Glutamatergic neuron (in vitro differentiated cells): ENCODE data around the gene CHST8. TPM values are rescaled to one million over a fixed set of nuclear protein-coding genes. Genes with fewer than 3 reads are reported as not detected.

ENCODE experiments used
- DNase-seq: peaks from one replicate; pipeline ENCODE4 v3.0.0; 2022
- H3K27ac Mint-ChIP-seq: one replicate; pipeline ENCODE4 v1.8.0; 2020; ENCODE audit warnings: mild to moderate bottlenecking, mixed read lengths, inconsistent platforms; ENCODE audit not compliant: unreplicated experiment
- H3K27me3 Mint-ChIP-seq: one replicate; pipeline ENCODE4 v1.8.0; 2020; ENCODE audit warnings: mild to moderate bottlenecking, moderate library complexity, mixed read lengths, inconsistent platforms; ENCODE audit not compliant: unreplicated experiment
- H3K36me3 Mint-ChIP-seq: one replicate; pipeline ENCODE4 v1.8.0; 2020; ENCODE audit warnings: mild to moderate bottlenecking, mixed read lengths, inconsistent platforms; ENCODE audit not compliant: unreplicated experiment
- H3K4me1 Mint-ChIP-seq: one replicate; pipeline ENCODE4 v1.8.0; 2020; ENCODE audit warnings: mild to moderate bottlenecking, low read depth, mixed read lengths, inconsistent platforms; ENCODE audit not compliant: unreplicated experiment
- H3K4me3 Mint-ChIP-seq: one replicate; pipeline ENCODE4 v1.8.0; 2020; ENCODE audit warnings: mild to moderate bottlenecking, mixed read lengths, inconsistent platforms; ENCODE audit not compliant: unreplicated experiment
- H3K9me3 Mint-ChIP-seq: one replicate; pipeline ENCODE4 v1.8.0; 2020; ENCODE audit warnings: mild to moderate bottlenecking, moderate library complexity, mixed read lengths, inconsistent platforms; ENCODE audit not compliant: unreplicated experiment
- CTCF ChIP-seq: fragments of 200-600 bp; sonication (generic); IDR thresholded peaks from one replicate; pipeline ENCODE4 v1.5.0; 2021; ENCODE audit not compliant: partially characterized antibody, unreplicated experiment
- total RNA-seq: library from RNA; stranded (reverse); fragmentation: NEBNext Ultra II Directional; extraction: Animal tissue kit (Norgen Biotek cat#: 25700); gene quantifications from one replicate; pipeline ENCODE4 v1.2.1, GENCODE V29; 2021; ENCODE audit not compliant: unreplicated experiment

The CHST8 gene
- total RNA-seq, 1 donor from 2014 or later, result 235 TPM

- H3K36me3 Mint-ChIP-seq, result peaks cover 26% of the 10 kb centered on the region
Measured at GRCh38 chr19:33714149-33714548, 92.4 kb downstream of the CHST8 start.

GRCh38 chr19:33715462-33715861, 93.7 kb downstream of the CHST8 start:
- peaks cover 47% of the 10 kb centered on the region for H3K4me1 Mint-ChIP-seq
- DNase-seq, result no peak
- no peak overlapping the region for H3K4me3 Mint-ChIP-seq
- peaks cover 38% of the 10 kb centered on the region for H3K27me3 Mint-ChIP-seq
- no peak for TF ChIP-seq CTCF
- H3K27ac Mint-ChIP-seq, result no peak overlapping the region
- peaks cover 31% of the 10 kb centered on the region for H3K36me3 Mint-ChIP-seq
- H3K9me3 Mint-ChIP-seq, result peaks cover 44% of the 10 kb centered on the region

More at GRCh38 chr19:33714149-33714548, 92.4 kb downstream of the CHST8 start:
- peaks cover 30% of the 10 kb centered on the region for H3K27me3 Mint-ChIP-seq
- H3K9me3 Mint-ChIP-seq, result peaks cover 38% of the 10 kb centered on the region
- no peak overlapping the region for H3K27ac Mint-ChIP-seq
- DNase-seq, result no peak
- H3K4me1 Mint-ChIP-seq, result peaks cover 38% of the 10 kb centered on the region
- H3K4me3 Mint-ChIP-seq, result no peak overlapping the region
- TF ChIP-seq CTCF, result no peak

GRCh38 chr19:33717878-33718277, 96.1 kb downstream of the CHST8 start:
- Mint-ChIP-seq H3K9me3 (peaks cover 50% of the 10 kb centered on the region), H3K27me3 (peaks cover 48% of the 10 kb centered on the region), H3K36me3 (peaks cover 37% of the 10 kb centered on the region), H3K4me1 (peaks cover 53% of the 10 kb centered on the region), H3K4me3 (no peak overlapping the region), H3K27ac (no peak overlapping the region)
- no peak for TF ChIP-seq CTCF
- DNase-seq, result no peak

- H3K27me3 Mint-ChIP-seq, result peaks cover 48% of the 10 kb centered on the region
- H3K4me1 Mint-ChIP-seq, result peaks cover 56% of the 10 kb centered on the region
- H3K27ac Mint-ChIP-seq, result peak overlapping the region; percentile 41
- peaks cover 52% of the 10 kb centered on the region for H3K9me3 Mint-ChIP-seq
- TF ChIP-seq CTCF, result no peak
- H3K36me3 Mint-ChIP-seq, result peaks cover 37% of the 10 kb centered on the region
- DNase-seq, result peak; percentile 54
- H3K4me3 Mint-ChIP-seq, result peak overlapping the region; percentile 1
Measured at GRCh38 chr19:33718651-33719254, 97.0 kb downstream of the CHST8 start.

GRCh38 chr19:33719366-33720154, 97.8 kb downstream of the CHST8 start:
- peaks cover 59% of the 10 kb centered on the region for H3K4me1 Mint-ChIP-seq
- H3K4me3 Mint-ChIP-seq, result peak overlapping the region; percentile 42
- H3K27ac Mint-ChIP-seq, result no peak overlapping the region
- H3K27me3 Mint-ChIP-seq, result peaks cover 44% of the 10 kb centered on the region
- no peak for TF ChIP-seq CTCF
- H3K36me3 Mint-ChIP-seq, result peaks cover 31% of the 10 kb centered on the region
- H3K9me3 Mint-ChIP-seq, result peaks cover 48% of the 10 kb centered on the region
- no peak for DNase-seq
